DND-41 (cell line): ENCODE results near the gene CBR1.

Experiments
- ATAC-seq: fragments of 200-7000 bp; cut with Tn5 transposase; 3 replicates; pipeline ENCODE4 v1.9.1; 2021; ENCODE audit warnings: low read depth; ENCODE audit not compliant: insufficient read depth
- DNase-seq: peaks from one replicate; pipeline ENCODE4 v3.0.0-alpha.2; 2020
- H2AFZ ChIP-seq: 2 replicates; pipeline ENCODE4 v1.6.0; 2012; ENCODE audit warnings: low read depth, low read length
- H3K27ac ChIP-seq: 2 replicates; pipeline ENCODE4 v1.5.1; 2012; ENCODE audit warnings: low read length, inconsistent platforms
- H3K27me3 ChIP-seq: fragments of 200-600 bp; sonication (generic); 2 replicates; pipeline ENCODE4 v1.6.0; 2012; ENCODE audit warnings: low read length, mild to moderate bottlenecking, inconsistent platforms; ENCODE audit not compliant: insufficient read depth, poor library complexity
- H3K36me3 ChIP-seq: 2 replicates; pipeline ENCODE4 v1.5.1; 2012; ENCODE audit warnings: low read length, inconsistent platforms; ENCODE audit not compliant: insufficient read depth
- H3K4me1 ChIP-seq: 2 replicates; pipeline ENCODE4 v1.5.1; 2012; ENCODE audit warnings: mild to moderate bottlenecking, low read length; ENCODE audit not compliant: insufficient read depth
- H3K4me2 ChIP-seq: 2 replicates; pipeline ENCODE4 v1.6.0; 2012; ENCODE audit warnings: mild to moderate bottlenecking, moderate library complexity, low read length, inconsistent platforms; ENCODE audit not compliant: insufficient read depth
- H3K4me3 ChIP-seq, 2 experiments: fragments of 200-600 bp in 1 of 2; shearing (Covaris generic) in 1 of 2; 2 replicates each; pipeline ENCODE4 v1.5.1; 2012 to 2016; ENCODE audit warnings: inconsistent platforms in 2 of 2, low read length in 2 of 2, mild to moderate bottlenecking in 2 of 2, low read depth in 1 of 2, moderate library complexity in 1 of 2
- H3K79me2 ChIP-seq: 2 replicates; pipeline ENCODE4 v1.6.0; 2012; ENCODE audit warnings: low read length, inconsistent platforms; ENCODE audit not compliant: insufficient read depth
- H3K9ac ChIP-seq: 2 replicates; pipeline ENCODE4 v1.6.0; 2012; ENCODE audit warnings: low read depth, mild to moderate bottlenecking, inconsistent platforms, low read length, moderate library complexity
- H3K9me3 ChIP-seq: 2 replicates; pipeline ENCODE4 v1.5.1; 2012; ENCODE audit warnings: low read length, moderate library complexity, mild to moderate bottlenecking, inconsistent platforms; ENCODE audit not compliant: insufficient read depth, severe bottlenecking
- H4K20me1 ChIP-seq: 2 replicates; pipeline ENCODE4 v1.6.0; 2012; ENCODE audit warnings: low read length; ENCODE audit not compliant: insufficient read depth
- EZH2 ChIP-seq: IDR thresholded peaks from 3 replicates; pipeline ENCODE4 v1.6.1; 2012; ENCODE audit warnings: borderline replicate concordance, low read depth, mild to moderate bottlenecking, moderate library complexity, low read length, inconsistent platforms; ENCODE audit not compliant: severe bottlenecking
- TF ChIP-seq, protein P1 (sequence below): IDR thresholded peaks from 2 replicates; pipeline ENCODE4 v1.5.1; 2012; ENCODE audit warnings: borderline replicate concordance, low read length, moderate library complexity, mild to moderate bottlenecking; ENCODE audit not compliant: poor library complexity, severe bottlenecking; ENCODE audit errors: extremely low read depth

CBR1 gene

GRCh38 chr21:36023092-36023480 is 46.7 kb upstream of the CBR1 start:
- TF ChIP-seq, protein P1, sequence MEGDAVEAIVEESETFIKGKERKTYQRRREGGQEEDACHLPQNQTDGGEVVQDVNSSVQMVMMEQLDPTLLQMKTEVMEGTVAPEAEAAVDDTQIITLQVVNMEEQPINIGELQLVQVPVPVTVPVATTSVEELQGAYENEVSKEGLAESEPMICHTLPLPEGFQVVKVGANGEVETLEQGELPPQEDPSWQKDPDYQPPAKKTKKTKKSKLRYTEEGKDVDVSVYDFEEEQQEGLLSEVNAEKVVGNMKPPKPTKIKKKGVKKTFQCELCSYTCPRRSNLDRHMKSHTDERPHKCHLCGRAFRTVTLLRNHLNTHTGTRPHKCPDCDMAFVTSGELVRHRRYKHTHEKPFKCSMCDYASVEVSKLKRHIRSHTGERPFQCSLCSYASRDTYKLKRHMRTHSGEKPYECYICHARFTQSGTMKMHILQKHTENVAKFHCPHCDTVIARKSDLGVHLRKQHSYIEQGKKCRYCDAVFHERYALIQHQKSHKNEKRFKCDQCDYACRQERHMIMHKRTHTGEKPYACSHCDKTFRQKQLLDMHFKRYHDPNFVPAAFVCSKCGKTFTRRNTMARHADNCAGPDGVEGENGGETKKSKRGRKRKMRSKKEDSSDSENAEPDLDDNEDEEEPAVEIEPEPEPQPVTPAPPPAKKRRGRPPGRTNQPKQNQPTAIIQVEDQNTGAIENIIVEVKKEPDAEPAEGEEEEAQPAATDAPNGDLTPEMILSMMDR, result no peak
- no peak for TF ChIP-seq EZH2
- Histone ChIP-seq H3K4me2 (no peak overlapping the region), H3K4me3 (no peak overlapping the region), H3K27ac (no peak overlapping the region), H4K20me1 (no peaks in the 10 kb centered on the region), H3K9me3 (no peaks in the 10 kb centered on the region), H3K27me3 (no peaks in the 10 kb centered on the region), H3K79me2 (no peaks in the 10 kb centered on the region), H3K36me3 (no peaks in the 10 kb centered on the region), H2AFZ (no peak overlapping the region), H3K4me1 (no peaks in the 10 kb centered on the region), H3K9ac (no peak overlapping the region)
- ATAC-seq, result no peak
- DNase-seq, result no peak

- Histone ChIP-seq H3K79me2 (no peaks in the 10 kb centered on the region), H3K27me3 (no peaks in the 10 kb centered on the region), H2AFZ (no peak overlapping the region), H4K20me1 (no peaks in the 10 kb centered on the region), H3K36me3 (no peaks in the 10 kb centered on the region), H3K4me1 (peaks cover 3% of the 10 kb centered on the region), H3K4me3 (no peak overlapping the region), H3K27ac (no peak overlapping the region), H3K4me2 (no peak overlapping the region), H3K9me3 (no peaks in the 10 kb centered on the region), H3K9ac (no peak overlapping the region)
- ATAC-seq (no peak), DNase-seq (no peak)
- no peak for TF ChIP-seq EZH2
- TF ChIP-seq, protein P1, result no peak
These were observed 45.0 kb upstream of the CBR1 start for GRCh38 chr21:36024782-36025181.

GRCh38 chr21:36027347-36027746 is 42.5 kb upstream of the CBR1 start:
- TF ChIP-seq, protein P1, result no peak
- no peak for TF ChIP-seq EZH2
- H3K79me2 ChIP-seq, result no peaks in the 10 kb centered on the region
- no peaks in the 10 kb centered on the region; the same call in 1 of the 2 replicates for H4K20me1 ChIP-seq
- no peaks in the 10 kb centered on the region for H3K36me3 ChIP-seq
- DNase-seq (no peak), ATAC-seq (no peak)
- no peaks in the 10 kb centered on the region for H3K27me3 ChIP-seq
- no peak overlapping the region for H2AFZ ChIP-seq
- peaks cover 3% of the 10 kb centered on the region for H3K4me1 ChIP-seq
- no peak overlapping the region for H3K4me3 ChIP-seq
- no peaks in the 10 kb centered on the region for H3K9me3 ChIP-seq
- H3K4me2 ChIP-seq, result no peak overlapping the region
- no peak overlapping the region for H3K27ac ChIP-seq
- no peak overlapping the region for H3K9ac ChIP-seq

- H2AFZ ChIP-seq, result no peak overlapping the region
- no peaks in the 10 kb centered on the region for H3K9me3 ChIP-seq
- H3K4me2 ChIP-seq, result no peak overlapping the region
- H3K27me3 ChIP-seq, result no peaks in the 10 kb centered on the region
- no peaks in the 10 kb centered on the region for H3K36me3 ChIP-seq
- no peak overlapping the region for H3K4me3 ChIP-seq
- peaks cover 3% of the 10 kb centered on the region for H3K4me1 ChIP-seq
- TF ChIP-seq EZH2, result no peak
- TF ChIP-seq, protein P1, result peak; percentile 98
- H3K9ac ChIP-seq, result no peak overlapping the region
- H3K27ac ChIP-seq, result no peak overlapping the region
- no peaks in the 10 kb centered on the region for H3K79me2 ChIP-seq
- ATAC-seq (peak; percentile 93), DNase-seq (peak; percentile 76)
- no peaks in the 10 kb centered on the region; the same call in 1 of the 2 replicates for H4K20me1 ChIP-seq
These were observed 41.4 kb upstream of the CBR1 start for GRCh38 chr21:36028127-36029069.
